ENCODE results near the gene FAM229B. TPM values are rescaled to one million over a fixed set of nuclear protein-coding genes. Genes with fewer than 3 reads are reported as not detected.

Gene FAM229B
- total RNA-seq, 1 donor from 2014 or later = 17.8 TPM

DNA sequence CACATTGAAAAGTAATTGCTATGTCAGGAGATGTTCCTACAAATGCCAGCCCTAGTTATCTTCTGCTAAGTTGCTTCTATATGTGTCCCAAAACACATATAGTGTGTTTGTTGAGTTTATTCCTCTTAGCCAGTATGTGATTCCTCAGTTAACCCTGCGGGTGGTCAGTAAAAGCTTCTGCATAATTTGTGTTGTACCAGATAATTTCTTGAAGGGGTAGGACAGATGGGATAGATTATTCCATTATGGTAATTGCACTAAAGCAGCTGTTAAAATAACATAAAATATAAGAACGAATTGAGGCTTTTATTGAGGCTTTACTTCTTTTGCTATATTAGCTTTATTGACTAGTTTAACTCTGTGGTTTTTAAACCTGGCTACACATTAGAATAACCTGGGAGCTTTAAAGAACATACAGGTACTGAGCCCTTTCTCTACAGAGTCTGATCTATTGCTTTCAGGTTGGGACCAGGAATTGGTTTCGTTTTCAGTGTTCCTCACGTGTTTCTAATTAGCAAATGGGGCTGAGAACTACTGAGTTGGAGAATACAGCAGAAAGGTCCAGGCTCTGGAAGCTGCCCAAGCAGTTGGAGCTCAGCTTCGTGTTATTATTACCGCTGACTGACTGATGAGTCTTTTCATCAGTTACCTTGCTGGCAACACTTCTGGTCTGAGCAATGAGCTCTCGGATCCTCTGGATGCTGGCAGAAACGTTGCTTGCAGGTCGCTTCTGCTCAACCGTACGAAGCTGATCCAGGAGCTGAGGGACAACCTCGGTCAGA, 56.9 kb downstream of the FAM229B start:
- no peak for DNase-seq (ENCODE audit: low spot score)

DNA sequence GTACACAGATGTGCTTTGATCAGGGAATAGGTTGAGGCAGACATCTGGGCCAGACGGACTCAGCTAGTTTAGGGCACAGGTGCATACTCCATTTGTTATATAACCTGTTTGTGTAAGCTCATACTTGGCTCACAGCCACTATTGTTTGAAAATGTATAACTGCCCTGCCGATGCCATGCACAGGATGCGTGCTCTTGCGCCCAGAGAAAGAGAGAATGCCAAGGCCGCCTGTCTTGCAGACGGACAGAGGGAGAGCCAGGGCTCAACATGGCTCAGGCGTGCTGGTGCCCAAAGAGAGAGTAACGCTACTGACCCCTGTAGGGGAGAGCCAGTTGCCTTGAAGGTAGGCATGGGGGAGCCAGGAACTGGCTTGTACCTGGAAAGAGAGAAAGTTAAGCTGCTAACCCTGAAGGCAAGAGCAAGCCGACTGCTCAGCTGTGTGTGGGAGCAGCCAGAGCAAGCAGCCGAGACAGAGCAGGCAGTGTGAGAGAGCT, 57.7 kb downstream of the FAM229B start:
- no peak for DNase-seq (ENCODE audit: low spot score)

DNA sequence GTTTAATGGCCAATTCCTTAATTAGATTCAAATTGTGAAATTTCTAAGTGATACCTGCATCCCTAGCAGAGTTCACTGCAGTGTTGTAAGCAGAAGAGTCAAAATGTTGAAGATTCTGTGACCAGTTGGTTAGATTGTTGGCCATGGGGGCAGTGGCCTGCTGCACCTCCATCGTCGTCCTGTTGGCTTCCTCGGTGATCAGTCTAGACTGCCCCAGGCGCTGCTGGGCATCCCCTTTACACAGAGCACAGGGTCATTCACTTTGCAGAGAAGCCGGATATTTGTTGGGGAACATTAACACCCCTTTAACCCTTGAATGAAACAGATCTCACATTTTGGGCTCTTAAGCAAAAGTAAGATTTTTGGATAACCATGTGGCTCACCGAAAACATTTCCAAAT, 60.7 kb downstream of the FAM229B start:
- no peak for DNase-seq (ENCODE audit: low spot score)

DNA sequence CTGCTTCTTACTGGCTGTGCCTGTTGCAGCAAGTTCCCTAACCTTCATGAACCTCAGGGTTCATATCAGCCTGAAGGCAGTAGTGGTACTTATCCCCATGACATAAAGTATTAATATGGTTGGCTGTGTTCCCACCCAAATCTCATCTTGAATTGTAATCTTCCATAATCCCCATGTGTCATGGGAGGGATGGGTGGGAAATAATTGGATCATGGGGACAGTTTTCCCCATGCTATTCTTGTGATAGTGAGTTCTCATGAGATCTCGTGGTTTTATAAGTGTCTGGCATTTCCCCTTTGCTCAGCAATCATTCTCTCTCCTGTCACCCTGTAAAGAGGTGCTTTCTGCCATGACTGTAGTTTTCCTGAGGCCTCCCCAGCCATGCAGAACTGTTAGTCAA, 61.8 kb downstream of the FAM229B start:
- no peak for DNase-seq (ENCODE audit: low spot score)

DNA sequence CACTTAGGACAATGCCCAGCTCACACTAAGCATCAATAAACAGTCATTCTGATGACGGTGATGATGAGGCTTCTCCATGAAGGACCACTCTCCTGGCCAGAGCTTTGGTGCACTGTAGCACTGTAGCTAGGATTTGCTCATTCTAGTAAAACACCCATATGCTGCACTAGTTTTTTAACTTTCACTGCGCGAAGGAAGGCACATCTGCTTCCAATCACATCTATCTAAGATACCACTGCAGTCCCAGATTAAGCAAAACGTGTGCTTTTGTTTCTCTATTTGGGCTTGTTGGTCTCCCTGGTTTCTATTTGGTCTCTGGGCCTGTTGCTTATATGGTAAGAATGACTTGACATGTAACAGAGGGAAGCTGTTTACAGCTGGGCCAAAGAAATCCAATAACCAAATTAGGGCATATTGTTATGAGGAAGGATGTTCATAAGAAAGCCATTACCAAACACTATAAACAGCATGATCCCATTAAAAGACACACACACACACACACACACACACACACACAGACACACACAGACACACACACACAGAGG, 62.4 kb downstream of the FAM229B start:
- no peak for DNase-seq (ENCODE audit: low spot score)

DNA sequence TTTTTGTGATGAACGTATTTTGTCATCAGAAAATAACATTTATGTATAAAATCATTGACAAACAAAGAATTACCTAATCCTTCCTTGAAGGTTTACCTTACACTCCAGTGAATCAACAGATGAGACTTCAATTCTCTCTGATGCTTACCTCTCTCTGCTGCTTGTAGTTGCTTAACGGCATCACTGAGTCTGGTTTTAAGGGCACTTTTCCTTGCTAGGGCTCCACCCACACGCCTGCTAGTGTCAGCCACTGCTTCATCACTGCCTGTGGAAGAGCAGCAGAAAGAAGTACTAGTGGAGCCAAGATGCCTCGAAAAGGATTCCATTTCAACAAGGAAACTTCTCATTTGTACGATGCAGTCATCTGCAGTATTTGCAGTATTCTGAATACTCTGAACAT, 63.0 kb downstream of the FAM229B start:
- DNase-seq (ENCODE audit: low spot score) = no peak

Other genes with a start within 250 kb of the FAM229B start
- 62.6 TPM for gene FYN, start 214.1 kb upstream of the FAM229B start, total RNA-seq
- gene CCN6, start 33.5 kb upstream of the FAM229B start, total RNA-seq = not detected
- 40.5 TPM for gene TUBE1, start 109 bp upstream of the FAM229B start, total RNA-seq
- gene LAMA4, start 167.0 kb downstream of the FAM229B start, total RNA-seq = 54.7 TPM